Activated naive CD4-positive, alpha-beta T cell treated with anti-CD3 and anti-CD28 coated beads, Interleukin-2, amount 50 U/mL, for 72 hours (primary cell): ENCODE data around the gene PRKN. TPM values are rescaled to one million over a fixed set of nuclear protein-coding genes. Genes with fewer than 3 reads are reported as not detected.

Experiments used
- ATAC-seq, 2 donors: fragments of 150-1000 bp; cut with Tn5 transposase; 2 replicates each; pipeline ENCODE4 v1.10.0; 2021; ENCODE audit warnings: mild to moderate bottlenecking in 2 of 2, moderate library complexity in 2 of 2
- DNase-seq, 2 donors: peaks; one replicate each; pipeline ENCODE4 v3.0.0; 2021 to 2022; ENCODE audit warnings: low spot score in 2 of 2
- H3K27ac Mint-ChIP-seq, 2 donors: one replicate each; pipeline ENCODE4 v1.8.0; 2022; ENCODE audit warnings: mild to moderate bottlenecking in 2 of 2, mixed read lengths in 2 of 2
- H3K36me3 Mint-ChIP-seq, 2 donors: one replicate each; pipeline ENCODE4 v1.8.0; 2022; ENCODE audit warnings: mixed read lengths in 2 of 2
- H3K9me3 Mint-ChIP-seq, 2 donors: one replicate each; pipeline ENCODE4 v1.8.0; 2022; ENCODE audit warnings: mixed read lengths in 2 of 2
- total RNA-seq, 2 donors: library from RNA; stranded (reverse); gene quantifications; one replicate each; pipeline ENCODE4 v1.2.3, GENCODE V29; 2022

PRKN gene
- total RNA-seq, 2 donors from 2014 or later, result 0.57 to 4.1 TPM

DNA sequence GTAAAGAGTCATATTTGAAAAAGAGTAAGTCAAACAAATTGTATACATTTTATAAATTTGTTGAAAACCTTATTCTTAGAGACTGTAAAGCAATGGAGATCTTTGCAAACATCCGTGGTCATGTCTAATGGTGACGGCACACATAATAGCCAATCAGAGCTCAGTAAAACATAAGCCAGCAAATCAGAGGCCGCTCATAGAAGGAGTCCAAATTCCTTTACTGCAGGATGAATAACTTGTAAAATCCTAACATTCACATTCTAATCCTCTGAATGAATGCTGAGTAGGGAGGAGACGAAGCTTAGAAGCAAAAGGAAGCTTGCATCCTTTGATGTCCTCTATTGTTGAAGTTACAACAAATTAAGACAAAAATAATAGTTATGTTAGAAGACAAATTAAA lies 401.7 kb downstream of the PRKN start:
- peaks cover 0 to 6% of the 10 kb centered on the region in 2 donors for H3K36me3 Mint-ChIP-seq
- no peak for ATAC-seq

GRCh38 chr6:162325051-162325450 lies 402.5 kb downstream of the PRKN start:
- no peak for DNase-seq
- Mint-ChIP-seq H3K36me3 (peaks cover 0 to 3% of the 10 kb centered on the region in 2 donors), H3K9me3 (peaks cover 0 to 7% of the 10 kb centered on the region in 2 donors), H3K27ac (no peak overlapping the region)
- ATAC-seq, result no peak

More for the DNA sequence above, 401.7 kb downstream of the PRKN start:
- DNase-seq, result no peak
- Mint-ChIP-seq H3K27ac (no peak overlapping the region), H3K9me3 (peaks cover 0 to 10% of the 10 kb centered on the region in 2 donors)

DNA sequence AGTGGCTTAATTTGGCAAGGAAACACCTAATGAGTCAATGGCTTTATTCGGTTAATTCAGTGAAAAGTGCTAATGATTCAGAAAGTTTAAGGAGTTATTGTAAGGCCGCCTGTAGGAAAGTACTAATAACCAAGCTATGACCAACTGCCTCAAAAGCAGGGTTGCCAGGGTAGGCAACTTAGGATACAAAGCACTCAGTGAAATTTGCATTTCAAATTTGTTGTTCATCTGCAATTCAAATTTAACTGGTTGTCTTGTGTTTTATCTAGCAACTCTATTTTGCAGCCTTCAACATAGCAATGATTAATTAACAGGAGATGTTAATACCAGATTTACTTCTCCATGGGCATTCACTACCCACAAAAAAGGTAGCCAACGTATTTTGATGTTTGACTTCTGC lies 412.3 kb downstream of the PRKN start:
- no peak for DNase-seq

GRCh38 chr6:162313922-162314660 lies 413.5 kb downstream of the PRKN start:
- Mint-ChIP-seq H3K27ac (no peak overlapping the region), H3K36me3 (peaks cover 0 to 7% of the 10 kb centered on the region in 2 donors), H3K9me3 (peaks cover 0 to 7% of the 10 kb centered on the region in 2 donors)
- DNase-seq, result no peak
- ATAC-seq, result peak in 1 of 2 donors; percentile 64

More for the DNA sequence above, 412.3 kb downstream of the PRKN start:
- Mint-ChIP-seq H3K9me3 (peaks cover 0 to 4% of the 10 kb centered on the region in 2 donors), H3K36me3 (peaks cover 0 to 7% of the 10 kb centered on the region in 2 donors), H3K27ac (no peak overlapping the region)
- ATAC-seq, result no peak

DNA sequence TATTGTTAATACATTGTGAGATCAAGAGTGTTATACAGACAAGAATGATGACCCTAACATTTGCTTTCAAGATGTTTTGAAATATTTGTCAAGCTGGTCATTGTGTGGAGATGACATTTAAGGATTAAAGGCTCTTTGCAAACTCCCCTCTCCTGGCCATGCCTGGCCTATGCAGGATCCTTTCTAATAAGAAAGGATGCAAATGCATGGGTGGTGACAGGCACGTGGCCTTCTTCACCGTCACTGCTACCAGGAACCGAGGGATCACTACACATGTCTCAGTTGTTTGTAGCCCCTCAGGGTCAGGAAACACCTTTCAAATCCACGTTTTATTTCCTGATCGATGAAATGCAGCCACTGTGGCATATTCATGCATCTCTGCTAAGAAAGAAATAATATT lies 419.7 kb downstream of the PRKN start:
- no peak overlapping the region for H3K27ac Mint-ChIP-seq
- ATAC-seq, result no peak
- H3K9me3 Mint-ChIP-seq, result peaks cover 0 to 3% of the 10 kb centered on the region in 2 donors
- no peaks in the 10 kb centered on the region for H3K36me3 Mint-ChIP-seq
- no peak for DNase-seq

GRCh38 chr6:162306616-162307015 lies 420.9 kb downstream of the PRKN start:
- ATAC-seq (no peak), DNase-seq (no peak)
- Mint-ChIP-seq H3K36me3 (no peaks in the 10 kb centered on the region), H3K9me3 (peaks cover 0 to 3% of the 10 kb centered on the region in 2 donors), H3K27ac (no peak overlapping the region)

- Mint-ChIP-seq H3K36me3 (no peaks in the 10 kb centered on the region), H3K9me3 (no peaks in the 10 kb centered on the region), H3K27ac (no peak overlapping the region)
- no peak for ATAC-seq
- no peak for DNase-seq
Measured at GRCh38 chr6:162301128-162301527, 426.4 kb downstream of the PRKN start.

DNA sequence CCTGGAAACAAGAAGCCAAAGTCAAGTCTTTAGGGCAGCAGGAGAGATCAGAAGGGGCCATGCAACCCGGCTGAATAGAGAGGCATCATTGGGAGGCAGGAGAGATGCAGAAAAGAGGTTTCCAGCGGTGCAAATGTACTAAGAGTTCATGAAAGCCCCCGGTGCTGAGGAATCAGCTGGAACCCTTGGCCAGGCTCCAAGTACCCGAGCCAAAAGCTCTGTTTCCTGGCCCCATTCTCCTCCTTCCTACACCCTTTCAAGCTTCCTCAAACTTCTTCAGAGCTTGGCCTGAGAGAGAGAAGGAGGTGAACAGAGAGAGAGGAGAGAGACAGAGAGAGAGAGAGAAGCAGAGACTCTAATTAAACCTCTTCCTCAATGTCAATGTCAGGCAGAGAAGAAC lies 433.5 kb downstream of the PRKN start:
- Mint-ChIP-seq H3K27ac (no peak overlapping the region), H3K36me3 (peaks cover 0 to 4% of the 10 kb centered on the region in 2 donors), H3K9me3 (no peaks in the 10 kb centered on the region)
- no peak for DNase-seq
- no peak for ATAC-seq

- no peak for ATAC-seq
- peaks cover 0 to 4% of the 10 kb centered on the region in 2 donors for H3K36me3 Mint-ChIP-seq
- H3K27ac Mint-ChIP-seq, result no peak overlapping the region
- no peaks in the 10 kb centered on the region for H3K9me3 Mint-ChIP-seq
- DNase-seq, result no peak
Measured at GRCh38 chr6:162292915-162293314, 434.7 kb downstream of the PRKN start.

DNA sequence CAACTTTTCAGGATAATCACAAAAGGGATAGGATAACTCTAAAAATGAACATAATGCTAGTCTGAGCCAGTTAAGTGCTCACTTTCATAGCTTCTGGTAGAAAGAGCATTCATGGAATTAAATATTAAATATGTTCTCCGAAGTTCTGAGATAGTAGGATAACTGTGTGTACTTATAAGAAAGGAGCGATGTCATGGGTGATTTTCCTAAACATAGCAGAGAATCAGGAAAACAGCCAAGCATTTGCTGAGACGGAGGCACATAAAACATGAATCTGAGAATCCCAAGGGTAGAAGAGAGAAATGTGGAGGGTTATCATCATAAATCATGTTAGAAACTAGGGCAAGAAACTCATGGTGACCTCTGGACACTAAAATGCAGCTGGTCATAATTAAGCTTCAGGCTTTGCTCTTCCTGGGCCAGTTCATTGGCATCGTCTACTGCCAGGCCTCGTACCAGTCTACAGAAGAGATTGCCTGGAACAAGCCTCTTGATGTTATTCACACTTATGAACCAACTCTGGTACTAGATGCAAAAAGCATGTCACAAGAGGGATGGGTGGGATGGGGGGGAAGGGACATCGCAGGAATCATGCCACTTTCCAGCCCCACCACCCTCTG lies 436.6 kb downstream of the PRKN start:
- no peaks in the 10 kb centered on the region for H3K9me3 Mint-ChIP-seq
- no peak for ATAC-seq
- no peak overlapping the region for H3K27ac Mint-ChIP-seq

DNA sequence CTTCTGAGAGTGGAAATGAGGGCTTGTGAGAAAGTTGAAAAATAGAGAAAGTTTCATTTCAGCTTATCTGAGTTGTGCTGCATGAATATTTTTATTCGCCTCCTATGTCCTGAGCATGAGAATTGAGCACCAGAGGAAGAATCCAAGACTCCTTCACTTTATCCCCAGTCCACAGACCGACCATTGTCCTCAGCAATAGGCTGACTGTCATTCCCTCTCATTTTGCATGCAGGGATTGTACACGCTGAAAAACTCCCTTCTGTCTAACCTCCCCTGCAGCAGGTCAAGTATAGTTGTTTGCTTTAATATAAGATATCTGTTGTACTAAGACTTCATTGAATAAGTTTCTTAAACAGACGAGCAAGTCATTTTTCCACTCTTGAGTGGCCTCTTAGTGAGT lies 437.6 kb downstream of the PRKN start:
- Mint-ChIP-seq H3K9me3 (no peaks in the 10 kb centered on the region), H3K36me3 (peaks cover 0 to 4% of the 10 kb centered on the region in 2 donors), H3K27ac (no peak overlapping the region)
- DNase-seq (no peak), ATAC-seq (no peak)

More for the DNA sequence above, 436.6 kb downstream of the PRKN start:
- no peak for DNase-seq
- peaks cover 0 to 4% of the 10 kb centered on the region in 2 donors for H3K36me3 Mint-ChIP-seq

GRCh38 chr6:162273986-162274385 lies 453.6 kb downstream of the PRKN start:
- no peak for ATAC-seq
- no peak for DNase-seq
- Mint-ChIP-seq H3K27ac (no peak overlapping the region), H3K9me3 (peaks cover 0 to 3% of the 10 kb centered on the region in 2 donors), H3K36me3 (no peaks in the 10 kb centered on the region)

DNA sequence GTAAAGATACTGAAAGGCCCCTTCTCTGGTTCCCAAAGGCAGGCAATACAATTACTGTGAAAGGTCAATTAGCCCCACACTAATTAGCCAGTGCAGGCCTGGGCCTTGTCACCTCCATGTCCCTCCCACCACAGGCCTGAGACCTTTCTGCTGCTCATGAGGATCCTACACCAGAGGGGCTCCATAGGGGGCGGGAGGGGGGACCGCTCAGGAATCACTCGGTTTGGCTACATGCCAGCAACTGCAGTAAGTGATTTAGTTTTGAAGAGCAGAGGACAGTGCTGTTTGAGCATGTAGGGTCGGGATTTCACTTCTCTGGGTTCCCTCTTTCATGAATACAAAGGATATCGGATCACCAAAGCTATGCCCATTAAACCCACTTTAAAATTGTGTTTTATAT lies 455.6 kb downstream of the PRKN start:
- no peak for DNase-seq
- Mint-ChIP-seq H3K36me3 (peaks cover 0 to 4% of the 10 kb centered on the region in 2 donors), H3K9me3 (no peaks in the 10 kb centered on the region), H3K27ac (no peak overlapping the region)
- no peak for ATAC-seq

DNA sequence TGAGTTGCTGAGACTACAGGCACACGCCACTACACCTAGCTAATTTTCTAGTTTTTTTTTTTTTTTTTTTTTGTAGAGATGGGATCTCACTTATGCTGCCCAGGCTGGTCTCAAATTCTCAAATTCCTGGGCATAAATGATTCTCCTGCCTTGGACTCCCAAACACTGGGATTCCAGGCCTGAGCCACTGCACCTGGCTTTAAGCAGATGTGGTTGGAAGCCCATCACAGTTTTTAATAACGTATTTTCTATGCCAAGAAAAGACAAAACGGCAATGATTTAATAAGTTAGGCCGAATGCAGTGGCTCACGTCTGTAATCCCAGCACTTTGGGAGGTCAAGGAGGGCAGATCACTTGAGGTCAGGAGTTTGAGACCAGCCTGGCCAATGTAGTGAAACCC lies 456.6 kb downstream of the PRKN start:
- Mint-ChIP-seq H3K36me3 (peaks cover 0 to 4% of the 10 kb centered on the region in 2 donors), H3K27ac (no peak overlapping the region), H3K9me3 (no peaks in the 10 kb centered on the region)
- ATAC-seq (no peak), DNase-seq (no peak)

- DNase-seq (no peak), ATAC-seq (no peak)
- H3K27ac Mint-ChIP-seq, result no peak overlapping the region
- H3K9me3 Mint-ChIP-seq, result peaks cover 7 to 11% of the 10 kb centered on the region in 2 donors
- peaks cover 0 to 4% of the 10 kb centered on the region in 2 donors for H3K36me3 Mint-ChIP-seq
Measured at GRCh38 chr6:162267641-162268040, 459.9 kb downstream of the PRKN start.

GRCh38 chr6:162267126-162267525 lies 460.4 kb downstream of the PRKN start:
- DNase-seq (no peak), ATAC-seq (no peak)
- Mint-ChIP-seq H3K27ac (no peak overlapping the region), H3K36me3 (peaks cover 0 to 4% of the 10 kb centered on the region in 2 donors), H3K9me3 (peaks cover 7 to 11% of the 10 kb centered on the region in 2 donors)

- peak overlapping the region in 1 of 2 donors; percentile 69 for H3K27ac Mint-ChIP-seq
- ATAC-seq, result no peak
Measured at GRCh38 chr6:162264581-162264980, 463.0 kb downstream of the PRKN start.

More at GRCh38 chr6:162264581-162264980, 463.0 kb downstream of the PRKN start:
- peaks cover 7 to 11% of the 10 kb centered on the region in 2 donors for H3K9me3 Mint-ChIP-seq
- no peak for DNase-seq
- peaks cover 0 to 4% of the 10 kb centered on the region in 2 donors for H3K36me3 Mint-ChIP-seq
